ENCODE measurements around the gene ZNF804B. TPM values are rescaled to one million over a fixed set of nuclear protein-coding genes. Genes with fewer than 3 reads are reported as not detected.

ZNF804B gene
- total and polyA plus RNA-seq, 4 experiments from 2014 or later = not detected

DNA sequence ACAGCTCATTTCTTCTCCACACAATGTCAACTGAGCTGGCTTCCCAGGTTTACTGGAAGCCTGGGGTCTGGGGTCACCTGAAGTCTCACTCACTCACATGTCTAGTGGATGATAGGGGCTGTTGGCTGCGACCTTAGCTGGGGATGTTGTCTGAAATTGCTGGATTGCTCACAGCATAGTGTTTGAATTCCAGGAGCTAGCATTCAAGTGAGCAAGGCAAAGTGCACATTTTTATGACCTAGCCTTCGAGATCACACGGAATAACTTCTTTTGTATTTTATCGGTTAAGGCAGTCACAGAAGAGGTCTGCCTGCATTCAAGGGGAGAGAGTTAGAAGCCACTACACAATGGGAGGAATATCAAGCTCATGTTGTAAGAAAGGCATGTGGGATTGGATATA, 32.4 kb downstream of the ZNF804B start:
- H3K36me3 ChIP-seq (ENCODE audit: insufficient read depth, low read length) = no peaks in the 10 kb centered on the region
- no peaks in the 10 kb centered on the region for H3K4me1 ChIP-seq (ENCODE audit: insufficient read depth, low read length)
- Mint-ChIP-seq H3K27ac (no peak overlapping the region), H3K4me3 (no peak overlapping the region), H3K9me3 (no peaks in the 10 kb centered on the region), H3K4me1 (no peaks in the 10 kb centered on the region), H3K36me3 (no peaks in the 10 kb centered on the region), H3K27me3 (no peaks in the 10 kb centered on the region)
- no peaks in the 10 kb centered on the region for H3K9me3 ChIP-seq (ENCODE audit: control insufficient read depth in 1 of 2, low read length in 2 of 2)
- no peaks in the 10 kb centered on the region for H3K27me3 ChIP-seq (ENCODE audit: insufficient read depth, low read length)
- POLR2A ChIA-PET (ENCODE audit: partially characterized antibody) = no interaction called here
- no peak for DNase-seq
- H3K4me3 ChIP-seq (ENCODE audit: low read length in 2 of 2) = no peak overlapping the region
- intact Hi-C loops (cut with micrococcal nuclease) = no loop called here
- H3K27ac ChIP-seq (ENCODE audit: low read depth, low read length) = no peak overlapping the region
- CTCF ChIA-PET (ENCODE audit: partially characterized antibody) = interaction anchor here (1.2 to 1.4 kb wide), 3 partner anchors 10 to 1636 kb away, joined by 3 read pairs; no protein-coding TSS in a partner anchor

DNA sequence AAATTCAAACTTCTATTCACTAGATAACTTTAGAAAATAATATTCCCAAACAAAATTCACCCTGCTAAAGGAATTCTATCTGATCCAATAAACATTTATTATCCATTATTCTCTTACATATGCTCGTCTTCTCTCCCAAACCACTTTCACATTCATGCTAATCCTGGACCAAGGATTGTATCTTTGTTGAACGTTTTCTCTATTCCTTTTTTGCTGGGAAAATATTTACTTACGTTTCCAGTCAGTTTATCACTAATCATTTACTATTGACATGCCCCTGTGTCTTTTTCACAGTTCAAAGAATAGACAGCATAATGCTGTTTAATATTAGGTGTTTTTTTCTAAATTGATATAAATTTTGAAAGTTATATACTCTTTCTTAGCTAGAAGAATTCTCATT, 32.9 kb downstream of the ZNF804B start:
- no peaks in the 10 kb centered on the region for H3K9me3 ChIP-seq (ENCODE audit: control insufficient read depth in 1 of 2, low read length in 2 of 2)
- intact Hi-C loops (cut with micrococcal nuclease) = no loop called here
- Mint-ChIP-seq H3K9me3 (no peaks in the 10 kb centered on the region), H3K4me3 (no peak overlapping the region), H3K4me1 (no peaks in the 10 kb centered on the region), H3K36me3 (no peaks in the 10 kb centered on the region), H3K27ac (no peak overlapping the region), H3K27me3 (no peaks in the 10 kb centered on the region)
- no peaks in the 10 kb centered on the region for H3K27me3 ChIP-seq (ENCODE audit: insufficient read depth, low read length)
- no peak for DNase-seq
- H3K4me3 ChIP-seq (ENCODE audit: low read length in 2 of 2) = no peak overlapping the region
- no peaks in the 10 kb centered on the region for H3K4me1 ChIP-seq (ENCODE audit: insufficient read depth, low read length)
- ChIA-PET CTCF (ENCODE audit: partially characterized antibody) (interaction anchor here (1.2 to 1.5 kb wide), 4 partner anchors 11 to 1636 kb away, joined by 3 to 5 read pairs (median 3); no protein-coding TSS in a partner anchor), POLR2A (ENCODE audit: partially characterized antibody) (no interaction called here)
- H3K36me3 ChIP-seq (ENCODE audit: insufficient read depth, low read length) = no peaks in the 10 kb centered on the region
- no peak overlapping the region for H3K27ac ChIP-seq (ENCODE audit: low read depth, low read length)

DNA sequence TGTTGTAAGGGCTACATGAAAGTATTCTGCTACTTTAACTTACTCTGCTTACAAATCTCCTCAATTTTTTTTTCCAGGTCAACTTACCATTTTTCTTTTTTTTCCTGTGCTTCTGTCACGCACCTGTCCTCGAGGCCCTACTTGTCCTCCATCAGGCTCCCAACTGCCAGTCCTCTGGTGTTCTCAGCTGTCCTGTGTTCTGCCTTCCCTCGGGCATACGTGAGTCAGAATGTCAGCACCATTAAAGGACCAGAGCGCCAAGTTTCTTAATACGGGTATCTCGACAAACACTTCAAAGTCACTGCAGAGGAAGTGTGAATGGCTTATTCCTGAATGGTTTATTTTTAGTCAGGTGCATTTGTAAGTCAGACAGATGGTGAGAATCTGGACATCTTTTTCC, 36.1 kb downstream of the ZNF804B start, which contains the start of gene TEX47:
TEX47 (minus strand) TSS at position 185 of the 400 bp plus-strand sequence. CDS start 795 bp downstream, outside the sequence.
- Histone ChIP-seq H3K9me3 (ENCODE audit: control insufficient read depth in 1 of 2, low read length in 2 of 2) (no peaks in the 10 kb centered on the region), H3K4me3 (ENCODE audit: low read length in 2 of 2) (no peak within 1 kb of the TSS), H3K4me1 (ENCODE audit: insufficient read depth, low read length) (no peaks in the 10 kb centered on the region), H3K36me3 (ENCODE audit: insufficient read depth, low read length) (no peaks in the 10 kb centered on the region), H3K27me3 (ENCODE audit: insufficient read depth, low read length) (no peaks in the 10 kb centered on the region), H3K27ac (ENCODE audit: low read depth, low read length) (no peak within 1 kb of the TSS)
- Mint-ChIP-seq H3K36me3 (no peaks in the 10 kb centered on the region), H3K4me3 (no peak within 1 kb of the TSS), H3K27me3 (no peaks in the 10 kb centered on the region), H3K4me1 (no peaks in the 10 kb centered on the region), H3K9me3 (no peaks in the 10 kb centered on the region), H3K27ac (no peak within 1 kb of the TSS)
- ChIA-PET POLR2A (ENCODE audit: partially characterized antibody) (no interaction called here), CTCF (ENCODE audit: partially characterized antibody) (no interaction called here)
- no peak for DNase-seq
- intact Hi-C loops (cut with micrococcal nuclease) = no loop called here

DNA sequence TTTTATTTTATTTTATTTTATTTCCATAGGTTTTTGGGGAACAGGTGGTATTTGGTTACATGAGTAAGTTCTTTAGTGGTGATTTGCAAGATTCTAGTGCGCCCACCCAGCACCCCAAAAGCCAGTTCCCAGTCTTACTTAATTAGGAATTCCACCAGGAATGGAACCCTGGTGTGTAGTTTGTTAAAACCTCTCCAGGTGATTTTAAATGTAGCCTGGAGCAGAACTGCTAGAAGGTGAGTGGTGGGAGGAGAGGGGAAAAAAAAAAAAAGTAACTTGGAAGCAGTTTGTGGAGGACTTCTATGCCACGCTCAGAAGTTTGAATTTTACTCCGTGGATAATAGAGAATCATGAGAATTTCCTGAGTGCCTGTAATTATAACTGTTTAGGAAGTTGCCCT, 41.5 kb downstream of the ZNF804B start:
- intact Hi-C loops (cut with micrococcal nuclease) = no loop called here
- Mint-ChIP-seq H3K36me3 (no peaks in the 10 kb centered on the region), H3K27me3 (no peaks in the 10 kb centered on the region), H3K27ac (no peak overlapping the region), H3K9me3 (no peaks in the 10 kb centered on the region), H3K4me3 (no peak overlapping the region), H3K4me1 (no peaks in the 10 kb centered on the region)
- Histone ChIP-seq H3K9me3 (ENCODE audit: control insufficient read depth in 1 of 2, low read length in 2 of 2) (no peaks in the 10 kb centered on the region), H3K4me3 (ENCODE audit: low read length in 2 of 2) (no peak overlapping the region), H3K27ac (ENCODE audit: low read depth, low read length) (no peak overlapping the region), H3K4me1 (ENCODE audit: insufficient read depth, low read length) (no peaks in the 10 kb centered on the region), H3K27me3 (ENCODE audit: insufficient read depth, low read length) (no peaks in the 10 kb centered on the region), H3K36me3 (ENCODE audit: insufficient read depth, low read length) (no peaks in the 10 kb centered on the region)
- CTCF ChIA-PET (ENCODE audit: partially characterized antibody) = no interaction called here
- DNase-seq = no peak
- POLR2A ChIA-PET (ENCODE audit: partially characterized antibody) = no interaction called here

DNA sequence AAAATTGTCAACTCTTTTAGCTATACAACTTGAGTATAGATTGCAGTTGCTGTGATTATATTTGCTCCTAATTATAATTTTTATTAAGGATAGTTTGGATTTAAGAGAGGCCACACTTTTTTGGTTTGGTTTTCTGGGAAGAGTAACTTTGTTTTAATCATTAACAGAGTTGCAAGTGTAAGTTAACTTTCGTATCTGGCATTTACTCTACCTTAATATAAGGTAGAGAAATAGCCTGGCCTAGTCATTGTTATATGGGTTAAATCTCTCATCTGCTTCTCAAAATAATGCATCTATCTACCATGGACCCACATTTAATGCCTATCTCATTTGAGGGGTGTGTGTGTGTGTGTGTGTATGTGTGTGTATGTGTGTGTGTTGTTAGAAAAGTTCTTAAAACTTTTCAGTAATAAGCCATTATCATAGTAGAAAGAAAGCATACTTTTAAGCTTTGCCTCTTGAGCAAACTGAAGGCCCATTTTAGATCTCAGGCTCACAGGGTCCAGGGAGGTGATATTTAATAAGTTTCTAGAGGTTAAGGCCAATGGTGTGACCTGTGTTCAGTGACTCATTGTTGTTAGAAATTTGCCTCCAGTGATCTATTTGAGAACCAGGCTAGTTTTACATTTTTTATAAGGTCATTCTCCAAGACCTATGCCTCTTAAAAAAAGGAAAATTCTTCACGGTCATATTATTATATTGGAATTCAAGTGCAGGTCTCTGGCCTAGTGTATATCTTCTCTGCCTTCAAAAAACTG, 47.0 kb downstream of the ZNF804B start:
- intact Hi-C loops (cut with micrococcal nuclease) = no loop called here
- no peaks in the 10 kb centered on the region for H3K4me1 Mint-ChIP-seq
- no peak for DNase-seq

DNA sequence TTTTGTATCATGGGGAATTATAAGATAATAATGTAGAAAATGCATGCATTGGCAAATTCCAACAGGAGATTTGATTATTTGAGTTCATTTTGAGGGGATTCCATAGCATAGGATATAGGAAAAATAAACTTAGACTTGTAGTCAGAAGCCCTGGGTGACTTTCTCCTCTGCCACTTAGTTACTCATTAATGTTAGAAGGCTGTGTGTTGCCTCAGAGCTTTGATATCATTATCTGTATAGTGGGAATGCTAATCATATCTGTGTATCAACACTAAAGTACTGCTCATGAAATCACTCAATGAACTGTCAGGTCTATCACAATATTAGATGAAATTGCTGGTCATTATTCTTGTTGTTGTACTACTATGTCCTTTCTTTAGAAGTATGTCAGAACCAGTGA, 59.1 kb downstream of the ZNF804B start:
- intact Hi-C loops (cut with micrococcal nuclease) = no loop called here
- Histone ChIP-seq H3K36me3 (ENCODE audit: insufficient read depth, low read length) (no peaks in the 10 kb centered on the region), H3K4me1 (ENCODE audit: insufficient read depth, low read length) (no peaks in the 10 kb centered on the region), H3K27ac (ENCODE audit: low read depth, low read length) (no peak overlapping the region), H3K27me3 (ENCODE audit: insufficient read depth, low read length) (no peaks in the 10 kb centered on the region), H3K9me3 (ENCODE audit: control insufficient read depth in 1 of 2, low read length in 2 of 2) (no peaks in the 10 kb centered on the region), H3K4me3 (ENCODE audit: low read length in 2 of 2) (no peak overlapping the region)
- Mint-ChIP-seq H3K4me1 (no peaks in the 10 kb centered on the region), H3K36me3 (no peaks in the 10 kb centered on the region), H3K27ac (no peak overlapping the region), H3K9me3 (peaks cover 0 to 7% (median 1%) of the 10 kb centered on the region in 8 donors), H3K27me3 (peaks cover 0 to 5% of the 10 kb centered on the region in 2 donors), H3K4me3 (no peak overlapping the region)
- ChIA-PET CTCF (ENCODE audit: partially characterized antibody) (no interaction called here), POLR2A (ENCODE audit: partially characterized antibody) (no interaction called here)
- no peak for DNase-seq

More for the DNA sequence above, 47.0 kb downstream of the ZNF804B start:
- ChIA-PET CTCF (ENCODE audit: partially characterized antibody) (no interaction called here), POLR2A (ENCODE audit: partially characterized antibody) (no interaction called here)
- no peak overlapping the region for H3K27ac ChIP-seq (ENCODE audit: low read depth, low read length)
- H3K9me3 ChIP-seq (ENCODE audit: control insufficient read depth in 1 of 2, low read length in 2 of 2) = no peaks in the 10 kb centered on the region
- Mint-ChIP-seq H3K9me3 (peaks cover 0 to 3% (median 0%) of the 10 kb centered on the region in 8 donors), H3K36me3 (no peaks in the 10 kb centered on the region), H3K27ac (no peak overlapping the region), H3K4me3 (no peak overlapping the region), H3K27me3 (no peaks in the 10 kb centered on the region)
- H3K36me3 ChIP-seq (ENCODE audit: insufficient read depth, low read length) = no peaks in the 10 kb centered on the region
- no peak overlapping the region for H3K4me3 ChIP-seq (ENCODE audit: low read length in 2 of 2)
- H3K27me3 ChIP-seq (ENCODE audit: insufficient read depth, low read length) = no peaks in the 10 kb centered on the region
- no peaks in the 10 kb centered on the region for H3K4me1 ChIP-seq (ENCODE audit: insufficient read depth, low read length)

DNA sequence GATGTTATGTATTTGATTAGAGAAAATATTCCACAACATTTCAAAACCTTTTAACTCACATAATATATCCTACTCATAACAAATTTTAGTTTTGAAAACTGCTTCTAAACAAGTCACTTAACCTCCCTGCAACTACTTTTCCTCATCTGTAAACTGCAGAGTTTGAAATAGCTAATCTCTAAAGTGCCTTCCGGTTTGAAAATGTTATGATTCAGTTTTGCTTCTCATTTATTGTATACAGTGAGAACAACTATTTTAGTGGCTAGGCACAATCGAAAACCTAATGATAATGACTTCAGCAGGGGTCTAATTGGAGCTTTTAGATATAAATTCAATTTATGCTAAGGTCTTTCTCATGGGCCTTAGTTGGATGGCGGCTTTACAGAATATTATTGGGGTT, 66.7 kb downstream of the ZNF804B start:
- POLR2A ChIA-PET (ENCODE audit: partially characterized antibody) = no interaction called here
- H3K27ac ChIP-seq (ENCODE audit: low read depth, low read length) = no peak overlapping the region
- H3K9me3 Mint-ChIP-seq = peaks cover 0 to 11% (median 2%) of the 10 kb centered on the region in 8 donors

More for the DNA sequence above, 66.7 kb downstream of the ZNF804B start:
- Mint-ChIP-seq H3K36me3 (no peaks in the 10 kb centered on the region), H3K4me3 (no peak overlapping the region), H3K27ac (no peak overlapping the region), H3K27me3 (no peaks in the 10 kb centered on the region), H3K4me1 (no peaks in the 10 kb centered on the region)
- Histone ChIP-seq H3K4me1 (ENCODE audit: insufficient read depth, low read length) (no peaks in the 10 kb centered on the region), H3K4me3 (ENCODE audit: low read length in 2 of 2) (no peak overlapping the region), H3K36me3 (ENCODE audit: insufficient read depth, low read length) (no peaks in the 10 kb centered on the region), H3K9me3 (ENCODE audit: control insufficient read depth in 1 of 2, low read length in 2 of 2) (no peaks in the 10 kb centered on the region), H3K27me3 (ENCODE audit: insufficient read depth, low read length) (no peaks in the 10 kb centered on the region)
- CTCF ChIA-PET (ENCODE audit: partially characterized antibody) = no interaction called here
- DNase-seq = no peak
- intact Hi-C loops (cut with micrococcal nuclease) = no loop called here
